HCT116 (cell line): ENCODE results near the gene MYO10.

Source experiments
- CBX3 ChIP-seq: IDR thresholded peaks from 2 replicates; pipeline ENCODE4 v1.6.1; 2012; ENCODE audit warnings: low read depth
- CEBPB ChIP-seq: IDR thresholded peaks from 2 replicates; pipeline ENCODE4 v1.6.1; 2012; ENCODE audit warnings: low read depth
- CTCF ChIP-seq, 3 experiments: fragments of 200-600 bp in 1 of 3; sonication (generic) in 1 of 3; IDR thresholded peaks in 2 of 3; conservative IDR thresholded peaks in 1 of 3; 2 replicates each; pipeline ENCODE4 v1.5.1; 2012 to 2017; ENCODE audit warnings: low read depth in 2 of 3, low read length in 2 of 3, antibody characterized with exemption in 1 of 3, borderline replicate concordance in 1 of 3, control low read depth in 1 of 3, mild to moderate bottlenecking in 1 of 3, mixed read lengths in 1 of 3, mixed run types in 1 of 3, moderate library complexity in 1 of 3; ENCODE audit not compliant: insufficient read depth in 1 of 3
- EGR1 ChIP-seq: IDR thresholded peaks from 2 replicates; pipeline ENCODE4 v1.6.1; 2012; ENCODE audit warnings: low read depth
- EZH2 ChIP-seq: fragments of 200-600 bp; sonication (generic); IDR thresholded peaks from 2 replicates; pipeline ENCODE4 v1.6.1; 2017; ENCODE audit warnings: antibody characterized with exemption, mixed run types
- EZH2phosphoT487 ChIP-seq: fragments of 200-600 bp; IDR thresholded peaks from 2 replicates; pipeline ENCODE4 v1.6.1; 2018; ENCODE audit warnings: antibody characterized with exemption, borderline replicate concordance
- MAX ChIP-seq: IDR thresholded peaks from 2 replicates; pipeline ENCODE4 v1.6.1; 2012
- POLR2A ChIP-seq: IDR thresholded peaks from 2 replicates; pipeline ENCODE4 v1.7.0; 2011; ENCODE audit warnings: borderline replicate concordance; ENCODE audit not compliant: insufficient read depth, insufficient read length; ENCODE audit errors: extremely low read depth
- POLR2AphosphoS5 ChIP-seq: IDR thresholded peaks from 2 replicates; pipeline ENCODE4 v1.6.1; 2011; ENCODE audit warnings: mild to moderate bottlenecking, low read depth, low read length, moderate library complexity
- RAD21 ChIP-seq: IDR thresholded peaks from 2 replicates; pipeline ENCODE4 v1.6.1; 2012; ENCODE audit warnings: low read depth, mild to moderate bottlenecking
- REST ChIP-seq: IDR thresholded peaks from 2 replicates; pipeline ENCODE4 v1.6.1; 2012; ENCODE audit warnings: low read depth

- TF ChIP-seq MAX (no peak), CTCF (IDR thresholded peaks at IDR 0.05 in 2 of 3, conservative IDR thresholded peaks at IDR 0.05 in 1 of 3; ENCODE audit: borderline replicate concordance in 1 of 3, insufficient read depth in 1 of 3, low read depth in 2 of 3, low read length in 2 of 3) (no peak), EZH2 (no peak), POLR2A (no peak), EZH2phosphoT487 (no peak), REST (no peak), RAD21 (no peak), EGR1 (no peak), POLR2AphosphoS5 (no peak), CEBPB (no peak), CBX3 (no peak)
Observed at GRCh38 chr5:16849775-16850174, 86.3 kb downstream of the MYO10 start.
